CD14-positive monocyte (primary cell): ENCODE measurements around the gene CDK16. TPM values are rescaled to one million over a fixed set of nuclear protein-coding genes. Genes with fewer than 3 reads are reported as not detected.

Experiments used
- DNase-seq, 3 donors: peaks; one replicate each; pipeline ENCODE4 v3.0.0-alpha.2; 2011 to 2022
- H2AFZ ChIP-seq: 2 replicates; pipeline ENCODE4 v1.6.0; 2012; ENCODE audit warnings: mild to moderate bottlenecking, low read depth, low read length, inconsistent platforms; ENCODE audit not compliant: insufficient read depth, poor library complexity, severe bottlenecking
- H3K27ac ChIP-seq, 2 donors: 1 replicate in 1 of 2; 2 replicates in 1 of 2; pipeline ENCODE4 v1.5.1; 2012 to 2013; ENCODE audit warnings: low read length in 2 of 2, control low read depth in 1 of 2, inconsistent platforms in 1 of 2, low read depth in 1 of 2, mild to moderate bottlenecking in 1 of 2
- H3K27me3 ChIP-seq, 2 donors: one replicate each; pipeline versions ENCODE4 v1.6.0 to v1.6.1; 2011 to 2013; ENCODE audit warnings: low read length in 2 of 2; ENCODE audit not compliant: control insufficient read depth in 2 of 2, insufficient read depth in 2 of 2
- H3K36me3 ChIP-seq, 2 donors: replicated peaks in 1 of 2; 1 replicate in 1 of 2; 2 replicates in 1 of 2; pipeline versions ENCODE4 v1.5.1 to v1.6.1; 2012 to 2013; ENCODE audit warnings: low read length in 2 of 2, control low read depth in 1 of 2, inconsistent platforms in 1 of 2, mild to moderate bottlenecking in 1 of 2; ENCODE audit not compliant: insufficient read depth in 2 of 2, control insufficient read depth in 1 of 2
- H3K4me1 ChIP-seq, 2 donors: 1 replicate in 1 of 2; 2 replicates in 1 of 2; pipeline versions ENCODE4 v1.5.1 to v1.6.1; 2012 to 2013; ENCODE audit warnings: low read length in 2 of 2, control low read depth in 1 of 2, inconsistent platforms in 1 of 2, mild to moderate bottlenecking in 1 of 2, moderate library complexity in 1 of 2; ENCODE audit not compliant: insufficient read depth in 2 of 2, control insufficient read depth in 1 of 2
- H3K4me2 ChIP-seq: replicated peaks from 2 replicates; pipeline ENCODE3; 2012; ENCODE audit warnings: low read length, moderate library complexity, mild to moderate bottlenecking; ENCODE audit not compliant: poor library complexity, severe bottlenecking; ENCODE audit errors: extremely low read depth
- H3K4me3 ChIP-seq, 3 experiments: fragments of 200-600 bp in 1 of 3; sonication (generic) in 1 of 3; replicated peaks in 1 of 3; 1 replicate in 2 of 3; 2 replicates in 1 of 3; pipeline ENCODE4 v1.5.1; 2011 to 2013; ENCODE audit warnings: low read length in 3 of 3, mild to moderate bottlenecking in 3 of 3, control low read depth in 2 of 3, low read depth in 2 of 3, inconsistent platforms in 1 of 3, moderate library complexity in 1 of 3
- H3K79me2 ChIP-seq: 2 replicates; pipeline ENCODE4 v1.6.0; 2012; ENCODE audit warnings: mild to moderate bottlenecking, control low read depth, inconsistent platforms, low read length, moderate library complexity; ENCODE audit not compliant: insufficient read depth
- H3K9ac ChIP-seq: 2 replicates; pipeline ENCODE4 v1.6.0; 2017; ENCODE audit warnings: low read length, mild to moderate bottlenecking; ENCODE audit not compliant: insufficient read depth, poor library complexity, severe bottlenecking
- H3K9me3 ChIP-seq, 2 donors: replicated peaks in 1 of 2; 1 replicate in 1 of 2; 2 replicates in 1 of 2; pipeline versions ENCODE4 v1.5.1 to v1.6.1; 2012 to 2013; ENCODE audit warnings: low read length in 2 of 2, control low read depth in 1 of 2; ENCODE audit not compliant: control insufficient read depth in 1 of 2, insufficient read depth in 1 of 2
- H4K20me1 ChIP-seq: 2 replicates; pipeline ENCODE4 v1.6.0; 2012; ENCODE audit warnings: mild to moderate bottlenecking, low read length, control low read depth, moderate library complexity; ENCODE audit not compliant: insufficient read depth
- H3K27ac Mint-ChIP-seq, 7 donors: one replicate each; pipeline ENCODE4 v1.8.0; 2020; ENCODE audit warnings: mild to moderate bottlenecking in 7 of 7, mixed read lengths in 7 of 7, moderate library complexity in 6 of 7, inconsistent platforms in 2 of 7
- H3K27me3 Mint-ChIP-seq, 3 donors: one replicate each; pipeline ENCODE4 v1.8.0; 2021 to 2022; ENCODE audit warnings: low read depth in 3 of 3, mild to moderate bottlenecking in 3 of 3, mixed read lengths in 3 of 3, moderate library complexity in 3 of 3, inconsistent platforms in 1 of 3
- H3K36me3 Mint-ChIP-seq, 2 donors: one replicate each; pipeline ENCODE4 v1.8.0; 2020; ENCODE audit warnings: mixed read lengths in 2 of 2, inconsistent platforms in 1 of 2, mild to moderate bottlenecking in 1 of 2
- H3K4me1 Mint-ChIP-seq: one replicate; pipeline ENCODE4 v1.8.0; 2020; ENCODE audit warnings: mild to moderate bottlenecking, mixed read lengths
- H3K4me3 Mint-ChIP-seq, 2 donors: one replicate each; pipeline ENCODE4 v1.8.0; 2020; ENCODE audit warnings: mild to moderate bottlenecking in 2 of 2, mixed read lengths in 2 of 2, moderate library complexity in 1 of 2
- H3K9me3 Mint-ChIP-seq, 7 donors: one replicate each; pipeline ENCODE4 v1.8.0; 2020 to 2022; ENCODE audit warnings: mixed read lengths in 7 of 7, mild to moderate bottlenecking in 6 of 7, moderate library complexity in 6 of 7, inconsistent platforms in 2 of 7
- CTCF ChIP-seq: fragments of 200-600 bp; IDR thresholded peaks from one replicate; pipeline ENCODE4 v1.8.0; 2022; ENCODE audit warnings: antibody characterized with exemption, mild to moderate bottlenecking
- WGBS: methylation state at CpG from one replicate; pipeline ENCODE4 v1.1.5; 2013; ENCODE audit warnings: missing lambda C conversion rate; ENCODE audit not compliant: insufficient coverage; 5-methylcytosine and 5-hydroxymethylcytosine counted together
- intact Hi-C, 2 donors: fragments of 100-400 bp; cut with micrococcal nuclease; formaldehyde crosslinking; loops; one replicate each; pipeline versions ENCODE4 v1.15.0 to v1.15.1; 2023
- polyA plus RNA-seq, 3 donors: library from polyadenylated mRNA; depleted of rRNA in 1 of 3; unstranded in 2 of 3; stranded (reverse) in 1 of 3; fragments of 300-500 nt in 2 of 3; fragments of >200 nt in 1 of 3; fragmentation: Illumina TruSeq in 2 of 3; gene quantifications; 1 replicate in 2 of 3; 2 replicates in 1 of 3; pipeline ENCODE4 v1.2.3, GENCODE V29; 2012 to 2021

The CDK16 gene
- polyA plus RNA-seq, 3 donors = 7.3 to 97.4 (median 14.1) TPM

GRCh38 chrX:47169273-47169672, 49.2 kb upstream of the CDK16 start:
- Histone ChIP-seq H3K4me2 (no peak overlapping the region), H3K9ac (no peak overlapping the region), H2AFZ (no peak overlapping the region), H4K20me1 (peaks cover 41% of the 10 kb centered on the region), H3K9me3 (peaks cover 0 to 6% of the 10 kb centered on the region in 2 donors), H3K4me3 (no peak overlapping the region), H3K27me3 (no peaks in the 10 kb centered on the region), H3K27ac (no peak overlapping the region), H3K36me3 (peaks cover 50 to 58% of the 10 kb centered on the region in 2 donors), H3K4me1 (no peaks in the 10 kb centered on the region), H3K79me2 (peaks cover 35% of the 10 kb centered on the region)
- intact Hi-C loops = no loop called here
- Mint-ChIP-seq H3K36me3 (peaks cover 30 to 58% of the 10 kb centered on the region in 2 donors), H3K9me3 (peaks cover 0 to 6% (median 0%) of the 10 kb centered on the region in 7 donors), H3K27ac (peak overlapping the region in 2 of 7 donors; percentile 44 to 62), H3K4me3 (no peak overlapping the region), H3K4me1 (no peaks in the 10 kb centered on the region), H3K27me3 (peaks cover 0 to 43% (median 0%) of the 10 kb centered on the region in 3 donors)
- 90% methylated on average over 2 of the region's 19 CpGs for WGBS
- no peak for TF ChIP-seq CTCF
- DNase-seq = no peak

- Histone ChIP-seq H3K27me3 (no peaks in the 10 kb centered on the region), H3K9ac (no peak overlapping the region), H2AFZ (no peak overlapping the region), H3K36me3 (peaks cover 54 to 64% of the 10 kb centered on the region in 2 donors), H3K9me3 (no peaks in the 10 kb centered on the region), H3K27ac (no peak overlapping the region), H4K20me1 (peaks cover 35% of the 10 kb centered on the region), H3K4me2 (no peak overlapping the region), H3K79me2 (peaks cover 28% of the 10 kb centered on the region), H3K4me3 (no peak overlapping the region), H3K4me1 (no peaks in the 10 kb centered on the region)
- no peak for TF ChIP-seq CTCF
- H3K36me3 Mint-ChIP-seq = peaks cover 35 to 62% of the 10 kb centered on the region in 2 donors
- H3K4me3 Mint-ChIP-seq = no peak overlapping the region
- H3K27me3 Mint-ChIP-seq = peaks cover 0 to 48% (median 0%) of the 10 kb centered on the region in 3 donors
- 94% methylated on average over 8 of the region's 13 CpGs for WGBS
- no peaks in the 10 kb centered on the region for H3K4me1 Mint-ChIP-seq
- intact Hi-C loops = no loop called here
- peak overlapping the region in 2 of 7 donors; percentile 47 to 54 for H3K27ac Mint-ChIP-seq
- no peak for DNase-seq
- H3K9me3 Mint-ChIP-seq = peaks cover 0 to 4% (median 0%) of the 10 kb centered on the region in 7 donors
These were observed 48.6 kb upstream of the CDK16 start for GRCh38 chrX:47169726-47170515.
